Measurements from ENCODE around the gene ISM2.
A peak's percentile ranks its signal among the peaks of the same experiment; 100 is the strongest.

Gene ISM2

DNA sequence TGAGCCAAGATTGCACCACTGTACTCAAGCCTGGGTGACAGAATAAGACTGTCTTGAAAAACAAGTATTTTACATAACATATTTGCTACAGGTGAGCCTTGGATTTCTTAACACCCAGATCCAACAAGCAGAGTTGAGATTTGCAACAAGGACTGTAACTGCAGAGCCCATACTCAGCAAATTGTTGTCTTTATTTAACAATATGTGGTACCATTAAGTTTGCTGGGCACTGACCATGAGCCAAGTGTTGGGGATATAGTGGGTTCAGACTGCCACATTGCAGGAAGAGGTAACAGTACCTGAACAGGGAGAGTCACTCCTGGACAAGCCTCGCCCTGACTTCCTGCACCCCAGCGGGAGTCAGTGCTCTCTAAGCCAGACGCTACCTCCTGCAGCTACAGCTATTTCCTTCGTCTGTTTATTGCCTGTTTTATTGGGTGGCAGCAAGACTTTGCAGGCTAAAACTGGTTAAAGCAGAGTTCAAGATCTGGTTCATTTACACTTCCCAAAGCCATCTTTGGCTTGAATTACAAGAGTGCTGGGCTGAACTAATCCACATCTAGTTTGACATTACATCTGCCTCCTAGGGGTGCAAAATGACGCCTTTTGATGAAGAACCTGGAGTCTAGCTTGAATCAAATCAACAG is 28.3 kb downstream of the ISM2 start:
- Histone ChIP-seq H4K8ac (ENCODE audit: low read depth, low read length) (no peak overlapping the region), H3K23ac (ENCODE audit: low read depth, low read length, poor library complexity) (no peak overlapping the region), H2AK5ac (ENCODE audit: low read depth, low read length) (no peak overlapping the region), H3K36me3 (replicated peaks in 1 of 2; ENCODE audit: control insufficient read depth in 2 of 2, insufficient read depth in 2 of 2, low read length in 2 of 2) (peaks cover 23 to 45% of the 10 kb centered on the region in 2 donors), H3K9ac (ENCODE audit: low read depth, low read length, poor library complexity) (no peak overlapping the region), H3K79me1 (ENCODE audit: low read depth, low read length) (no peaks in the 10 kb centered on the region), H3K9me3 (replicated peaks in 1 of 2; ENCODE audit: control insufficient read depth in 2 of 2, insufficient read depth in 1 of 2, low read depth in 1 of 2, low read length in 2 of 2) (no peaks in the 10 kb centered on the region), H2BK5ac (ENCODE audit: low read length) (no peak overlapping the region), H3K4me2 (ENCODE audit: insufficient read depth, low read length, poor library complexity, severe bottlenecking) (no peak overlapping the region), H2BK12ac (ENCODE audit: low read length) (no peak overlapping the region), H3K4ac (ENCODE audit: low read length) (no peak overlapping the region), H2AFZ (ENCODE audit: low read length) (no peak overlapping the region), H4K91ac (ENCODE audit: low read depth, low read length, poor library complexity) (no peak overlapping the region), H3K4me3 (ENCODE audit: low read length in 2 of 2) (no peak overlapping the region), H3K27me3 (ENCODE audit: control insufficient read depth in 3 of 3, insufficient read depth in 3 of 3, low read depth in 1 of 3, low read length in 3 of 3) (peaks cover 0 to 13% (median 0%) of the 10 kb centered on the region in 3 experiments), H2BK120ac (ENCODE audit: low read depth, low read length) (no peak overlapping the region), H3K14ac (ENCODE audit: low read length) (no peak overlapping the region), H2BK15ac (ENCODE audit: low read length) (no peak overlapping the region), H3K27ac (replicated peaks; ENCODE audit: low read length) (no peak overlapping the region), H3K18ac (ENCODE audit: low read length) (no peak overlapping the region), H3K4me1 (ENCODE audit: control insufficient read depth in 2 of 2, insufficient read depth in 1 of 2, low read depth in 1 of 2, low read length in 2 of 2) (peaks cover 0 to 4% of the 10 kb centered on the region in 2 donors)
- DNase-seq (ENCODE audit: low spot score), result no peak
- WGBS, 2 donors (ENCODE audit: extremely low coverage in 2 of 2, insufficient read length in 2 of 2, insufficient replicate concordance in 1 of 2), result no CpG with 5 or more reads among the region's 5 CpGs

DNA sequence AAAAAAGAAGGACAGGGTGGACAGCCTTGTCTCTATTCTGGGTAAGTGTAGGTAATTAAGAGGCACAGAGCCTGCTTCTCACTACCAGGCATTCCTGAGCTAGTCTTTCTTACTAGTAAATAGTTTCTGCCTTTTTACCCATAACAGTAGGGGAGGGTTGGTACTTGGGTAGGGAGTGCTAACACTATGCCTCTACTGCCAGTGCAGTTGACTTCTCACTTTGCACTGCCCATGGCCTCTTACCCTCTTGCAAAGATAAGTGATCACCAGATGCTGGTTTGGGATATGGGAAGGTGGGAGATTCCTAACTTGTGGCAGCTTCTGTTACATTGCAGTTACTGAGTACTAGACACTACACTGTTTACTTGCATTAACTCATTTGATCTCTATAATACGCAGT is 29.1 kb downstream of the ISM2 start:
- Histone ChIP-seq H4K8ac (ENCODE audit: low read depth, low read length) (no peak overlapping the region), H3K9ac (ENCODE audit: low read depth, low read length, poor library complexity) (no peak overlapping the region), H2BK120ac (ENCODE audit: low read depth, low read length) (no peak overlapping the region), H3K27ac (replicated peaks; ENCODE audit: low read length) (no peak overlapping the region), H3K4me2 (ENCODE audit: insufficient read depth, low read length, poor library complexity, severe bottlenecking) (no peak overlapping the region), H3K9me3 (replicated peaks in 1 of 2; ENCODE audit: control insufficient read depth in 2 of 2, insufficient read depth in 1 of 2, low read depth in 1 of 2, low read length in 2 of 2) (no peaks in the 10 kb centered on the region), H2BK15ac (ENCODE audit: low read length) (no peak overlapping the region), H2AFZ (ENCODE audit: low read length) (no peak overlapping the region), H3K14ac (ENCODE audit: low read length) (no peak overlapping the region), H2AK5ac (ENCODE audit: low read depth, low read length) (no peak overlapping the region), H3K4me1 (ENCODE audit: control insufficient read depth in 2 of 2, insufficient read depth in 1 of 2, low read depth in 1 of 2, low read length in 2 of 2) (peaks cover 0 to 4% of the 10 kb centered on the region in 2 donors), H3K79me1 (ENCODE audit: low read depth, low read length) (no peaks in the 10 kb centered on the region), H3K23ac (ENCODE audit: low read depth, low read length, poor library complexity) (no peak overlapping the region), H3K36me3 (replicated peaks in 1 of 2; ENCODE audit: control insufficient read depth in 2 of 2, insufficient read depth in 2 of 2, low read length in 2 of 2) (peaks cover 29 to 53% of the 10 kb centered on the region in 2 donors), H3K27me3 (ENCODE audit: control insufficient read depth in 3 of 3, insufficient read depth in 3 of 3, low read depth in 1 of 3, low read length in 3 of 3) (peaks cover 0 to 9% (median 0%) of the 10 kb centered on the region in 3 experiments), H2BK12ac (ENCODE audit: low read length) (no peak overlapping the region), H3K4me3 (ENCODE audit: low read length in 2 of 2) (no peak overlapping the region), H3K18ac (ENCODE audit: low read length) (no peak overlapping the region), H4K91ac (ENCODE audit: low read depth, low read length, poor library complexity) (no peak overlapping the region), H3K4ac (ENCODE audit: low read length) (no peak overlapping the region), H2BK5ac (ENCODE audit: low read length) (no peak overlapping the region)
- WGBS, 2 donors (ENCODE audit: extremely low coverage in 2 of 2, insufficient read length in 2 of 2, insufficient replicate concordance in 1 of 2), result no CpG with 5 or more reads among the region's 1 CpG
- DNase-seq (ENCODE audit: low spot score), result no peak

DNA sequence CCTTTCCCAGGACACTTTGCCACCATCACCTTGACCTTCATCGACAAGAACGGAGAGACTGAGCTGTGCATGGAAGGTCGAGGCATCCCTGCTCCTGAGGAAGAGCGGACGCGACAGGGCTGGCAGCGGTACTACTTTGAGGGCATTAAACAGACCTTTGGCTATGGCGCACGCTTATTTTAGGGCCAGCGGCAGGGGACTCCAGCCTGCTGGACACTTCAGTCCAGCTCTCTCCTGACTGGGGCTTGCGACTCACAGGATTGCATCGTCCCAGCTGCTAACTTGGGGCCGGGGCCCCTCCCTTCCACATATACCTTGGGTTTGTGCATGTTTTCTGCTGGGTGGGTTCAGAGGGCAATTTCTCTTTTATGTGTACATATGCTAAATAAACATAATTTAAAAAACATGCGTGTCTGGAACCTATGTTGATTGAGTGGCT is 29.5 kb downstream of the ISM2 start:
- Histone ChIP-seq H3K9ac (ENCODE audit: low read depth, low read length, poor library complexity) (no peak overlapping the region), H3K36me3 (replicated peaks in 1 of 2; ENCODE audit: control insufficient read depth in 2 of 2, insufficient read depth in 2 of 2, low read length in 2 of 2) (peaks cover 32 to 57% of the 10 kb centered on the region in 2 donors), H2BK120ac (ENCODE audit: low read depth, low read length) (no peak overlapping the region), H3K27me3 (ENCODE audit: control insufficient read depth in 3 of 3, insufficient read depth in 3 of 3, low read depth in 1 of 3, low read length in 3 of 3) (peaks cover 0 to 6% (median 0%) of the 10 kb centered on the region in 3 experiments), H2AK5ac (ENCODE audit: low read depth, low read length) (no peak overlapping the region), H3K4me2 (ENCODE audit: insufficient read depth, low read length, poor library complexity, severe bottlenecking) (no peak overlapping the region), H3K4me3 (ENCODE audit: low read length in 2 of 2) (peak overlapping the region in 1 of 2 donors; percentile 46), H3K4me1 (ENCODE audit: control insufficient read depth in 2 of 2, insufficient read depth in 1 of 2, low read depth in 1 of 2, low read length in 2 of 2) (peaks cover 0 to 4% of the 10 kb centered on the region in 2 donors), H3K23ac (ENCODE audit: low read depth, low read length, poor library complexity) (no peak overlapping the region), H2BK15ac (ENCODE audit: low read length) (no peak overlapping the region), H4K8ac (ENCODE audit: low read depth, low read length) (no peak overlapping the region), H3K14ac (ENCODE audit: low read length) (no peak overlapping the region), H3K9me3 (replicated peaks in 1 of 2; ENCODE audit: control insufficient read depth in 2 of 2, insufficient read depth in 1 of 2, low read depth in 1 of 2, low read length in 2 of 2) (no peaks in the 10 kb centered on the region), H2BK12ac (ENCODE audit: low read length) (no peak overlapping the region), H3K79me1 (ENCODE audit: low read depth, low read length) (no peaks in the 10 kb centered on the region), H2AFZ (ENCODE audit: low read length) (no peak overlapping the region), H4K91ac (ENCODE audit: low read depth, low read length, poor library complexity) (no peak overlapping the region), H3K4ac (ENCODE audit: low read length) (no peak overlapping the region), H2BK5ac (ENCODE audit: low read length) (no peak overlapping the region), H3K18ac (ENCODE audit: low read length) (no peak overlapping the region), H3K27ac (replicated peaks; ENCODE audit: low read length) (no peak overlapping the region)
- no CpG with 5 or more reads among the region's 14 CpGs for WGBS, 2 donors (ENCODE audit: extremely low coverage in 2 of 2, insufficient read length in 2 of 2, insufficient replicate concordance in 1 of 2)
- DNase-seq (ENCODE audit: low spot score), result no peak

DNA sequence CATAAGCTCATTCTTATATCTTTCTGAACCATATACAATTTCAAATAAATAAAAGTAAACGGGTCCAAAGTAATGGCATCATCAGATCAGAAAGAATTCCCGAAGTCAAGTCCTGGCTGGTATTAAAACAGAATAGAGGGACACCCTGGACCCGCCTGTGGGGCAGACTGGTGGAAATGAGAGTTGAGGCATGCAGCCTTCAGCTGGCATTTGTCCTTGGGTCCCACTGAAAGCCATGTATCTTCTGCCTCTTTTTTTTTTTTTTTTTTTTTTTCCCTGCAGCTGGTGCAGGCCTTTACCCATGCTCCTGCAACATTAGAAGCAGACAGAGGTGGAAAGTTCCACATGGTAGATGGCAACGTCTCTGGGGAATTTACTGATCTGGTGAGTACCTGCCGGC is 30.8 kb downstream of the ISM2 start:
- H2AK5ac ChIP-seq (ENCODE audit: low read depth, low read length), result no peak overlapping the region
- H3K4me3 ChIP-seq (ENCODE audit: low read length in 2 of 2), result no peak overlapping the region
- H3K4ac ChIP-seq (ENCODE audit: low read length), result no peak overlapping the region
- no peak overlapping the region for H3K27ac ChIP-seq (replicated peaks; ENCODE audit: low read length)
- DNase-seq (ENCODE audit: low spot score), result no peak
- H3K36me3 ChIP-seq (replicated peaks in 1 of 2; ENCODE audit: control insufficient read depth in 2 of 2, insufficient read depth in 2 of 2, low read length in 2 of 2), result peaks cover 39 to 70% of the 10 kb centered on the region in 2 donors
- no peak overlapping the region for H4K8ac ChIP-seq (ENCODE audit: low read depth, low read length)
- H2AFZ ChIP-seq (ENCODE audit: low read length), result no peak overlapping the region
- no peak overlapping the region for H3K14ac ChIP-seq (ENCODE audit: low read length)
- H3K9ac ChIP-seq (ENCODE audit: low read depth, low read length, poor library complexity), result no peak overlapping the region
- no CpG with 5 or more reads among the region's 5 CpGs for WGBS, 2 donors (ENCODE audit: extremely low coverage in 2 of 2, insufficient read length in 2 of 2, insufficient replicate concordance in 1 of 2)
- no peak overlapping the region for H2BK15ac ChIP-seq (ENCODE audit: low read length)
- H2BK5ac ChIP-seq (ENCODE audit: low read length), result no peak overlapping the region
- H3K4me2 ChIP-seq (ENCODE audit: insufficient read depth, low read length, poor library complexity, severe bottlenecking), result no peak overlapping the region
- H3K23ac ChIP-seq (ENCODE audit: low read depth, low read length, poor library complexity), result no peak overlapping the region
- no peaks in the 10 kb centered on the region for H3K9me3 ChIP-seq (replicated peaks in 1 of 2; ENCODE audit: control insufficient read depth in 2 of 2, insufficient read depth in 1 of 2, low read depth in 1 of 2, low read length in 2 of 2)
- no peak overlapping the region for H3K18ac ChIP-seq (ENCODE audit: low read length)
- no peak overlapping the region for H2BK12ac ChIP-seq (ENCODE audit: low read length)
- H3K79me1 ChIP-seq (ENCODE audit: low read depth, low read length), result no peaks in the 10 kb centered on the region
- H3K27me3 ChIP-seq (ENCODE audit: control insufficient read depth in 3 of 3, insufficient read depth in 3 of 3, low read depth in 1 of 3, low read length in 3 of 3), result peaks cover 0 to 3% (median 0%) of the 10 kb centered on the region in 3 experiments
- peaks cover 0 to 3% of the 10 kb centered on the region in 2 donors for H3K4me1 ChIP-seq (ENCODE audit: control insufficient read depth in 2 of 2, insufficient read depth in 1 of 2, low read depth in 1 of 2, low read length in 2 of 2)
- no peak overlapping the region for H2BK120ac ChIP-seq (ENCODE audit: low read depth, low read length)
- H4K91ac ChIP-seq (ENCODE audit: low read depth, low read length, poor library complexity), result no peak overlapping the region
